PFSK-1 (cell line): ENCODE results near the gene CHST15.

ENCODE experiments used
- POLR2AphosphoS5 ChIP-seq: IDR thresholded peaks from 2 replicates; pipeline ENCODE4 v1.6.1; 2012; ENCODE audit warnings: low read depth, mild to moderate bottlenecking, control low read depth, low read length, moderate library complexity
- REST ChIP-seq, 2 experiments: IDR thresholded peaks; 2 replicates each; pipeline versions ENCODE4 v1.6.1 to v1.8.0; 2011 to 2012; ENCODE audit warnings: low read depth in 2 of 2, low read length in 2 of 2, control low read depth in 1 of 2, inconsistent platforms in 1 of 2, mild to moderate bottlenecking in 1 of 2, moderate library complexity in 1 of 2; ENCODE audit not compliant: insufficient read depth in 1 of 2
- SIN3A ChIP-seq: IDR thresholded peaks from 2 replicates; pipeline ENCODE4 v1.6.1; 2012; ENCODE audit warnings: mild to moderate bottlenecking, low read length, moderate library complexity, borderline replicate concordance; ENCODE audit not compliant: insufficient read depth

DNA sequence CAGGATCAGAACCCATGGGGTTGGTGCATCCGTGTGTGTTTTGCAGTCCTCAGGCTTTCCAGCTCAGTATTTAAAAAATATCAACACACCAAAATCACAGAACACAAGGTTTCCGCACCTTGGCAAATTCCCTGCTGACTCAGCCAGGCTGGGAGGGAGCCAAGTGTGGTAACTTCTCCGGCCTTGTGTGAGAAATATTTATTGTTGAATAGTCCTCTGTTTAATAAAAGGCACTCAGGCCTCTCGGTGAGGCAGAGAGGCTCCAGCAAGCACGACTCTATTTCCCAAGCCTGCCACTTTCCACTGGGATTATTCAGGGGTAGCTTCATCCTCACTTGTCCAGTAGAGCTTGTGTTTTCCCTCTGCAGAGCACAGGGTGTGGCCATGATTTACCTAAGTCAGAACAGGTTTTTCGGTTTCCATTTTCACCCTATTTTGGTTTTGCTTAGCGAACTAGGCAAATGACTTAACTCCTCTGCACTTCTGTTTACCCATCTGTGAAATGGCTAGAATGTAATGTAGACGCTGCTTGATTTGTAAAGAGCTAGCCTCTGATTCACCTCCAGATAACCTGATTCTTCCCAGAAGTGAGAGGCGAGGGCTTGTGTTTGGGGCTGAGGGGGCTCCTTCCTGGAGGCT is 13.0 kb upstream of the CHST15 start:
- TF ChIP-seq SIN3A (no peak), REST (IDR thresholded peaks at IDR 0.05; ENCODE audit: insufficient read depth in 1 of 2, low read depth in 2 of 2, low read length in 2 of 2) (no peak), POLR2AphosphoS5 (no peak)
